ENCODE measurements around the gene RPRD1A.
"Not testable (repeated sequence)": the region's sequence is repeated elsewhere in the genome, so short reads cannot be mapped to it uniquely, and the experiment has no call there.

RPRD1A gene

DNA sequence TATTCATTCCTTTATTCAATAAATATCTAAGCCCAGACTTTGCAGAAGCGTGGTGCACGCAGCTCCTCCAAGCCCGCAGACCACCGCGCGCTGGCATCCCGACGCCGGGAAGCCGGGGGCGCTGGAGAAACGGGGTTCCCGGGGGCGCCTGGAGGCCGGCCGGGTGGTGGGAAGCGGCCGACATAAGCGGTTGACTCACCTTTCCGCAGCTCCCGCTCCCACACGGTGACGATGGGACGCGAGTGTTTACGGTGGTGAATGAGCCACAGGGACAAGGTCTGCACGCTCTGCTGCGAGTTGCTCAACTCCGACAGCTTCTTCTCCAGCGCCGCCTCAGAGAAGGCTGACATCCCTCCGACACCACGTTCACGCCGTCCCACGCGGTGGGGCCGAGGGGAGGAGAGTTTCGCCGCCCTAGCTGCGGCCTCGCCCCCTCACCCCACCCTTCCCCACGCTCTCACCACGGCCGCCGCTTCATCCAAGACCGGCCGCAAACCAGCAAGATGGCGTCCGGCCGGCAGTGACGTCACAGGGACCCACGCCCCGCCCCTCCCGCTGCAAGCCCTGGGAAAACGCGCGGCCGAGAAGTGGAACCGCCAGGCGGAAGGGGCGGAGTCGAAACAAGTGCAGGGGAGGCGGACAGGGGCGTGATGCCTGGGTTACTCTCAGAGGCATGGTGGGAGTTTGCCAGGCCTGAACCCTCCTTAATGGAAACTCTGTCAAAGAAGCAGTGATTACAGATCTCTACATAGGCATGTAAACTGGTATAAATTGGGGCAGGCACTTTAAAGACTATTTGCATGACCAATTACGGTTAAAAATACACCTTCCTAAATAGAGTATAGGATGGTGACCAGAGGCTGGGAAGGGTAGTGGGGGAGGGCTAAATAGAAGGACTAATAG, at the start of gene RPRD1A:
Gene RPRD1A, minus strand, starts transcription at position 505 of the 903 bp plus-strand sequence. Its CDS starts 155 bp downstream, at position 350.
- FAIRE-seq (peak; percentile 61), DNase-seq (ENCODE audit: low spot score) (peak; percentile 75)

- not testable (repeated sequence) for DNase-seq (ENCODE audit: low spot score); FAIRE-seq
Observed at GRCh38 chr18:36116771-36117170, 49.4 kb upstream of the RPRD1A start.

DNA sequence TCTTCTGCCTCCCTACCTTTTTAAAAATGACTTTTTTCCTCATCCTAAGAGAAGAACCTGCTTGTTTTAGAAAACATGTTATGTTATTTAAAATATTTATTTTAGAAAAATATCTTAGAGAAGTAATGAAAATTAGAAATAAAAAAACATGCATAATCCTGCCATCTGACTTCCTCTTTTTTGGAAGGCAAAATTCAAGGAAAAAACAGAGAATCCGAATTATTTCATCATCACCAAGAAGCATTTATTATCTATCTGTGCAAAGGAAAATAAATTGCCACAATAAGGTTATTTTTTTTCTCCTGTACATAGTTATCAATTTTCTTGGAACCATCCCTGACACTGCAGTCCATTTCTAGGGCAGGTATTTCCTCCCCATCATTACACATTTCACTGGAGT, 47.4 kb upstream of the RPRD1A start:
- FAIRE-seq = no peak
- DNase-seq (ENCODE audit: low spot score) = no peak

GRCh38 chr18:36114251-36114650, 46.9 kb upstream of the RPRD1A start:
- DNase-seq (ENCODE audit: low spot score) = no peak
- FAIRE-seq = no peak

DNA sequence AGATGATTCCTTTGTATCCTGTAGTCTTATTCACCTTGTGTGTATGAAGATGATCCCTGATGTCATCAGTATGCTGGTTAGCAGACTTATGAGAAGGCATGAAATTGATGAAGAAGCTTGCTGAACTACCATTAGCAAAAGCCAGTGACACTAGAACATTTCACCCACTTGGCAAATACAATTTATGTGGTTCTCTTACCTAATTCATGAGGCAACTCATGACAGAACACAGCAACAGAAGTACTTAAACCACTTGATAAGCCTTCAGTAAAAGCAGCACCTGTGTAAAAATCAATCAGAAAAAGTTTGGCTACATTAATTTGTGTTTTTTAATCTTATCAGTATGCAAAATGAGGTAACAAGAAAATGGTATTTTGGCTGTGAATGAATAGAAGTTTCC, 44.9 kb upstream of the RPRD1A start:
- no peak for FAIRE-seq

DNA sequence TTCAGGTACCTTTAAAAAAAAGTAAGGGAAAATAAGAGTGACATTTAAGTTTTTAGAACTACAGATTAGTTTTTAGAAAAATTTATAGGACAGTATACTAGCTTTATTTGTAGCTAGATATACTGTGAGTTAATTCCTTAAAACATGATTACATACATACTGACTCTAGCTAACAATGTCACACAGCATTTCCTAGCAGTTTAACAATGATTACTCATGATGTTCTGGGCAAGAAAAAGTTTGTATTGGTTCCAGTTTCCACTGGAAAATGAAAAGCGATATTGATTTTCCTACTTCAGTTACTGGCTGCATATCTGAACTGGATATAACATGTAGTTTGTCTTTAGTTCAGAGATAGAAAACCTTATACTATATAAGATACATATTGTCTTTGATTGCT, 42.4 kb upstream of the RPRD1A start:
- FAIRE-seq (no peak), DNase-seq (ENCODE audit: low spot score) (no peak)

More for the DNA sequence above, 44.9 kb upstream of the RPRD1A start:
- no peak for DNase-seq (ENCODE audit: low spot score)

DNA sequence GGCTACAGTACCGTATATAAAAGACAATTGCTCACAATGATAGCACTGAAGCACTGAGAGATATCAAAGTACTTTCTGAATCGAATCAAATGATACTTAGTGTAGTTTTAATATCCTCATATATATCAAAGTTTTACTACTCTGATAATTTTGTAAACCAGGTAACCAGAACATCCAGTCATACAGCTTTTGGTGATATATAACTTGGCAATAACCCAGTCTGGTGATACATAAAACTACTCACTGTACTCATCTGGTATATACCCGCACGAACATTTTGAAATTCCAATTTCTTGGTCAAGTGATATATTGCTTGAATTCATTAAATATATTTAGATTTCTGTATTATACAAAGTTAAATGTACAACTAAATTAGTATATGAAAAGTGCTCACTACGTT, 41.2 kb upstream of the RPRD1A start:
- DNase-seq (ENCODE audit: low spot score) (no peak), FAIRE-seq (no peak)

DNA sequence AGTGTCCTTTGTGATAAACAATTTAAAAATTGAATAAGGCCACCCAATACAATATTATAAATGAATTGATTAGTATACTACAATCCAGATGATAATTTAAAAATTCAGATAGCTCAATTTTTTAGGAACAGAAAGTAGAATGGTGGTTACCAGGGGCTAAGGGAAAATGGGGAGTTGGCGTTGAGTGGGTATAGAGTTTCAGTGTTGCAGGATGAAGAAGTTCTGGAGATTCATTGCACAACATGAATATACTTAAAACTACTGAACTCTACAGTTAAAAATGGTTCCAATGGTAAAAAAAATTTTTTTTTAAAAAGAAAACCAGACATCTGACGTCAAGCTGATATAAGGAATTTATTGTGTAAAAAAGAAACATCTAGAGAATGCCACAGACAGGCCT, 40.8 kb upstream of the RPRD1A start:
- no peak for DNase-seq (ENCODE audit: low spot score)

GRCh38 chr18:36107477-36107876, 40.1 kb upstream of the RPRD1A start:
- FAIRE-seq = no peak
- DNase-seq (ENCODE audit: low spot score) = no peak

More for the DNA sequence above, 40.8 kb upstream of the RPRD1A start:
- FAIRE-seq = no peak

DNA sequence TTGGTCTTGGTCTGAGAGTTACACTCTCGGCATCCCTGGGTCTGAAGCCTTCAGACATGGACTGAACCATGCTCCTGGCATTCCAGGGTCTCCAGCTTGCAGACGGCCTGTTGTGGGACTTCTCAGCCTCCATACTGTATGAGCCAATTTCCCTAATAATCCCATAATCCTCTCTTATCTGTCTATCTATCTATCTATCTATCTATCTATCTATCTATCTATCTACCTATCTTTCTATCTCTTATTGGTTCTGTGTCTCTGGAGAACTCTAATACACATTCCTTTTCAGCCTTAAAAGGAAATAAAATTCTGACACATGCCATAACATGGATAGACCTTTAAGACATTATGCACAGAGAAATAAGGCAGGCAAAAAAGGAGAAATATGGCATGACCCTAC, 37.4 kb upstream of the RPRD1A start:
- no peak for DNase-seq (ENCODE audit: low spot score)
- no peak for FAIRE-seq

DNA sequence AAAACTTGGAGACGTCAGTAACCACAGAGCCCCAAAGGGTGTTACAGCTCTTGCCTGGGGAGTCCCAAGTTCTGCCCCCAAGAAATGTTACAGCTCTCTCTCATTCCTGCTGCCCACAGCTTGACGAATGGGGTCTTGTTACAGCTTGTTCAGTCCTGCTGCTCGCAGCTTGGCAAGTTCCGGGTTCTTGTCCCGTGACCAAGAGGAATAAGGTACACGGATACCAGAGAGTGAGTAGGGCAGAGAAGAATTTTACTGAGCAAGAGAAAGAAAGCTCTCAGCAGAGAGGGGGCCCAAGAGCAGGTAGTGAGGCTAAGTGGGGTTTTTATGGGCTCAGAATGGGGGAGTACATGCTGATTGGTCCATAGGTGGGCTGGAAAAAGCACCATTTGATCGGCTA, 34.6 kb upstream of the RPRD1A start:
- DNase-seq (ENCODE audit: low spot score) (no peak), FAIRE-seq (no peak)

GRCh38 chr18:36099311-36099710, 32.0 kb upstream of the RPRD1A start:
- FAIRE-seq (no peak), DNase-seq (ENCODE audit: low spot score) (no peak)

GRCh38 chr18:36096955-36097354, 29.6 kb upstream of the RPRD1A start:
- DNase-seq (ENCODE audit: low spot score) = no peak
- no peak for FAIRE-seq

DNA sequence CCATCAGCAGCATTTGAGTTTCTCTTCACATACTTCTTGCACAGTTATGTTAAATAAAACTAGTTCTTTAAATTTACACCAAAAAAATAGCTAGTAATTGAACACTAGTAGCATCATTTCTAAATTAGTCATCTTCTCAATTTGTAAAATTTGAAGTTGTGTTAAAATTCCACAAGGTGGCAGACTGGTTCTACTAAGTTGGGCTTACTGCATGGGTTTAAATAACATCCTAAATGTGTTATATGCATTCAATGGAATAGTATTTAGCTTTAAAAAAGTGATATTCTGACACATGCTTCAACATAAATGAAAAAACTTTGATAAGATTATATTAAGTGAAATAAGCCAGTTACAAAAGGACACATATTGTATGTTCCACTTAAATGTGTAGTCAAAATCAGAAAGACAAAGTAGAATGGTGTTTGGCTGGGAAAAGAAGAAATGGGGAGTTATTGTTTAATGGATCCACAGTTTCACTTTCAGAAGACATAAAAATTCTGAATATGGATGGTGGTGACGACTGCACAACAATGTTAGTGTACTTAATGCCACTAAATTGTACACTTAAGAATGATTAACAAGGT, 28.7 kb upstream of the RPRD1A start:
- peak; percentile 53 for DNase-seq (ENCODE audit: low spot score)

DNA sequence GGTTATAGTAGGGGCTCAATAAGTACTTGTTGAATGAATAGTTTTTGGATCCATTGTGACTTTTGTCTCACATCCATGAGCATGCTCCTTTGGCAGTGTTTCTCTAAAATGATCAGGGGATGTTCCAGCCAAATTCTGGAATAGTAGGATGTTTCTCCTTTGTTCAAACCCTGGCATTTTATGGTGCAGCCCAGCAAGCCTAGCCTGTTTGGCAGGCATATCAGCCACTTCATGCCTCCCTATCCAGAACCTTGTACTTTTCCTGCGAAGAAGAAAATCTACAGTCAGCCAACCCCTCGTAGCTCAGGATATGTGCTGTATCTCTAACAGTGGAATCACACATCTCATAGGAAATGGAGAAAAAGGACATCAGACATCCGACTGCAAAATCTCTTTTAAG, 27.1 kb upstream of the RPRD1A start:
- FAIRE-seq = no peak
- no peak for DNase-seq (ENCODE audit: low spot score)

More for the DNA sequence above, 28.7 kb upstream of the RPRD1A start:
- peak; percentile 88 for FAIRE-seq

DNA sequence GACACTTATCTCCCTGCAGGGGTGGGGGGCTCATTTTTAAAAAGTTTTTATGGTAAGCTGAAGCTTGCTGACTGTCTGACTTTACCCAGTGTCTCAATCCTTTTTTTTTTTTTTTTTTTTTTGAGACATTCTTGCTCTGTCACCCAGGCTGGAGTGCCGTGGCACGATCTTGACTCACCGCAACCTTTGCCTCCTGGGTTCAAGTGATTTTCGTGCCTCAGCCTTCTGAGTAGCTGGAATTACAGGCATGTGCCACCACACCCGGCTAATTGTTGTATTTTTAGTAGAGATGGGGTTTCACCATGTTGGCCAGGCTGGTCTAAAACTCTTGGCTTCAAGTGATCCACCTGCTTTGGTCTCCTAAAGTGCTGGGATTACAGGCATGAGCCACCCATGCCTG, 24.8 kb upstream of the RPRD1A start:
- FAIRE-seq; DNase-seq (ENCODE audit: low spot score): not testable (repeated sequence)

- DNase-seq (ENCODE audit: low spot score) (no peak), FAIRE-seq (no peak)
Observed at GRCh38 chr18:36089001-36089400, 21.6 kb upstream of the RPRD1A start.

DNA sequence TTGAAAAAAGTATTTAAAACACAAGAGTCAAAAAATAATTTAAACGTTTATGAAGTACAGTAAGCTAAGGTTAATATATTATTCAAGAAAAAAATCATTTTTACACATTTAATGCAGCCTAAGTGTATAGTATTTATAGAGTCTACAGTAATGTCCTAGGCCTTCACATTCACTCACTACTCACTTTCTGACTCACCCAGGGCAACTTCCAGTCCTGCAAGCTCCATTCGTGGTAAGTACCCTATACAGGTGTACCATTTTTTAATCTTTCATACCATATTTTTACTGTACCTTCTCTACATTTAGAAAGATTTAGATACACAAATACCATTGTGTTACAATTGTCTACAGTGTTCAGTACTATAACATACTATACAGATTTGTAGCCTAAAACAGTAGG, 20.9 kb upstream of the RPRD1A start:
- DNase-seq (ENCODE audit: low spot score) = no peak
- FAIRE-seq = no peak

DNA sequence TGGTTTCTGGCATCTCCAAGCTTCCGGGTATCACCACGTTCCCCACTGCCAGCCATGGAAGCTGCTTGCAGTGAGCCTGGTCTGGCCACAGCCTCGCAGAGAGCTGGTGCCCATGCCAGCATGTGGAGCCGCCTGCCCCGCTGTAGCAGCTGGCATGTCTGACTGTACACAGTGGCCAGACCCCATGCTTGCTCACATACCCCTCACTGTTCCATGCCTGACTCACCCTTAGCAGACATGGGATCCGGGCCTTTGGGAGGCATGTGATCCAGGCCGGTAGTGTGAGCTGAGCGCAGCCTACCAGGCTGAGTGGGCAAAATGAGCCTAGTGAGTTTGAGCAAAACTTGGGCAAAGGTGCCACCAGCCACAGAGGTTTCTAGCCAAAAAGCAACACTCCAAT, 18.8 kb upstream of the RPRD1A start:
- DNase-seq (ENCODE audit: low spot score) = no peak
- no peak for FAIRE-seq

DNA sequence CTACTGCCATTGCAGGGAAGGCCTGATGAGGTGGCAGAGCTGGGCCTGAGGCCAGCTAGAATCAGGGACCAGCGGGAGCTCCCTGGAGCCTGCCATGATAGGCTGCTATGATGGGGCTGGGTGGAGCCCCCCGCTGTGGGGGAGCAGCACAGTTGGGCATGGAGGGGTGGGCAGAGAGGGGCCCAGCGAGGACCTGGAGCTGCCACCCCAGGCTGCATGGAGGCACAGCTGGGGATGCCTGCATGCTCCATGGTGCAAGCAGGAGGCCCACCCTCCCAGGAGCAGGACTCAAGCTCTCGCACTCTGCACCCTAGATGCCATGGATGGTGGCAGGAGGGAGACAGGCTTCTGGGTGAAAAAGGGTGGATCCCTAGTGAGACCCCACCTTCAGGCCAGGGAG, 17.8 kb upstream of the RPRD1A start:
- DNase-seq (ENCODE audit: low spot score) = no peak
- FAIRE-seq = no peak

GRCh38 chr18:36083729-36084128, 16.4 kb upstream of the RPRD1A start:
- FAIRE-seq (no peak), DNase-seq (ENCODE audit: low spot score) (no peak)

- DNase-seq (ENCODE audit: low spot score); FAIRE-seq: not testable (repeated sequence)
Observed at GRCh38 chr18:36081118-36081517, 13.8 kb upstream of the RPRD1A start.
